ENCODE measurements around the gene NUP153.

GRCh38 chr6:17593246-17593645, 113.5 kb downstream of the NUP153 start:
- no peak for TF ChIP-seq CTCF (IDR thresholded peaks at IDR 0.05)
- TF ChIP-seq POLR2A (IDR thresholded peaks at IDR 0.05), result no peak
